Ovary (tissue), 3 donors: ENCODE data around the gene CELA2A.

Experiments used
- EP300 ChIP-seq: sonication (generic); formaldehyde crosslinking; IDR thresholded peaks from one replicate; pipeline ENCODE4 v1.6.1; 2017; ENCODE audit warnings: antibody characterized with exemption
- POLR2A ChIP-seq: fragments of 450-650 bp; IDR thresholded peaks from one replicate; pipeline ENCODE4 v1.6.1; 2017; ENCODE audit warnings: antibody characterized with exemption, mild to moderate bottlenecking, moderate library complexity
- TF ChIP-seq, protein P1 (sequence below), 3 donors: fragments of 450-650 bp in 2 of 3; fragments of 200-600 bp in 1 of 3; IDR thresholded peaks; one replicate each; pipeline versions ENCODE4 v1.5.1 to v1.8.0; 2016 to 2022; ENCODE audit warnings: antibody characterized with exemption in 3 of 3, mild to moderate bottlenecking in 1 of 3
- donor health status: DM: no; HTN: no; CAD: no.

DNA sequence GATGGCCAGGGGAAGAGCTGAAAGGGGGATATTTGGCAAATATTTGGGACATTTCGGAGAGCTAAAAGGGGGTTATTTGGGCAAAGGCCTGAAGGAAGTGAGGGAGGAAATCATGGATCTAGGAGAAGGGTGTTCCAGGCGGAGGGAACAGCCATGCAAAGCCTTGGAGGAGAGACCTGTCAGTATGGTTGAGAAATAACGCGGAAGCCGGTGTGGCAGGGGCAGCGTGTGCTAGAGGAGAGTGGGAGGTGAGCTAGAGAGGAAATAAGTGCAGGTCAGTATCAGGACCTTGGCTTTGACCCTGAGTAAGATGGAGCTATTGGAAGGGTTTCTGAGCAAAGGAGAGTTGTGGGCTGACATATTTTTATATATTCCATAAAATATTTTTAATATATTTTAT lies 15.3 kb upstream of the CELA2A start:
- TF ChIP-seq EP300 (no peak), POLR2A (no peak)
- TF ChIP-seq, protein P1, sequence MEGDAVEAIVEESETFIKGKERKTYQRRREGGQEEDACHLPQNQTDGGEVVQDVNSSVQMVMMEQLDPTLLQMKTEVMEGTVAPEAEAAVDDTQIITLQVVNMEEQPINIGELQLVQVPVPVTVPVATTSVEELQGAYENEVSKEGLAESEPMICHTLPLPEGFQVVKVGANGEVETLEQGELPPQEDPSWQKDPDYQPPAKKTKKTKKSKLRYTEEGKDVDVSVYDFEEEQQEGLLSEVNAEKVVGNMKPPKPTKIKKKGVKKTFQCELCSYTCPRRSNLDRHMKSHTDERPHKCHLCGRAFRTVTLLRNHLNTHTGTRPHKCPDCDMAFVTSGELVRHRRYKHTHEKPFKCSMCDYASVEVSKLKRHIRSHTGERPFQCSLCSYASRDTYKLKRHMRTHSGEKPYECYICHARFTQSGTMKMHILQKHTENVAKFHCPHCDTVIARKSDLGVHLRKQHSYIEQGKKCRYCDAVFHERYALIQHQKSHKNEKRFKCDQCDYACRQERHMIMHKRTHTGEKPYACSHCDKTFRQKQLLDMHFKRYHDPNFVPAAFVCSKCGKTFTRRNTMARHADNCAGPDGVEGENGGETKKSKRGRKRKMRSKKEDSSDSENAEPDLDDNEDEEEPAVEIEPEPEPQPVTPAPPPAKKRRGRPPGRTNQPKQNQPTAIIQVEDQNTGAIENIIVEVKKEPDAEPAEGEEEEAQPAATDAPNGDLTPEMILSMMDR (IDR thresholded peaks at IDR 0.05), result no peak
